HG03432 (cell line): ENCODE data around the gene CFAP65.

Source experiments
- ATAC-seq: cut with Tn5 transposase; IDR thresholded peaks from one replicate; pipeline ENCODE4 v1.9.1; 2021; ENCODE audit warnings: mild to moderate bottlenecking, moderate library complexity; ENCODE audit not compliant: unreplicated experiment

Gene CFAP65

DNA sequence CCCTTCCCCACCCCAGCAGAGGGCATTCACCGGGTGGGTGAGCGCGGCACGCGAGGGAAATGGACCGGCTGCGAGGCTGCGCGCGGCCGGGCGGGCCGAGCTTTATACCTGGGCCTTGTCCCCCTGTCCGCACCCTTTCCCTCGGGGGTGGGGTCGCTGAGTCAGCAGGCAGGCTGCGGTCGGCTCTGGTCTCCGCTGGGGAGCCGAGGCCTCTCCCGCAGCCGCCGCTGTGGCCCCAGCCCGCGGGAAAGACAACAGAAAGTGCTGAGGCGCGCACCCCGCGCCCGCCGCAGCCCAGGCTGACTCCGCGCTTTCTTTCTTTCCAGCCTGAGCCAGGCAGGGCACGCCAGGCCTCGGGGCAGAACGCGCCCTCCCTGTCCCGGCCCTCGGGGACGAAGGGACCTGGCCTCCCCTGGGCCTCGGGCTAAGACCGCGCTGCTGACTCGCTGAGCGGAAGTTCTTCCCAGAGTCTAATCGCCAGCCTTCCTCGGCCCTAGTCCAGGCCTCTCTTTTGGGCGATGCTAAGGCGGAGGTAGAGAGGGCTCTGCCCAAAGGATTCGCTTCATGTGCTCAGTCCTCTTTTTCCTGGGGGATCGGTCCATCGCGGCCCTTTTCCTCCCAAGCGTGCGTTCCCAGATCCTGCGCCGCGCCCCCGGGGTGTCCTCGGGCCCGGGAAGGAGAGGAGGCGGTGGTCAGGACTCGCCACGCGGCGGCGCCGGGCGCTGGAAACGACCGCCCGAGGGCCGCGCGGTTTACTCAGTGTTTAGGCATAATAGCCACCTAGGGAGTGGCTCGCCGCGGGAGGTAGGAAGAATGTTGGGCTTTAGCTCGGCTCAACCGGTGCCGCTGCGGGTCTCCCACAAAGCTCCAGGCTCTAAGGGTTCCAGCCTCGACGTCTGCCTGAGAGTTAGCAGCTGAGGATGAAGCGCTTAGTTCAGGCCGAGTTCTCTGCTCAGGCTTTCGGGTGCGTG is 47.7 kb downstream of the CFAP65 start, which contains the start of gene CRYBA2:
Gene CRYBA2, minus strand, starts transcription at position 78 of the 971 bp plus-strand sequence. CDS start 246 bp downstream, outside the sequence.
- no peak for ATAC-seq

DNA sequence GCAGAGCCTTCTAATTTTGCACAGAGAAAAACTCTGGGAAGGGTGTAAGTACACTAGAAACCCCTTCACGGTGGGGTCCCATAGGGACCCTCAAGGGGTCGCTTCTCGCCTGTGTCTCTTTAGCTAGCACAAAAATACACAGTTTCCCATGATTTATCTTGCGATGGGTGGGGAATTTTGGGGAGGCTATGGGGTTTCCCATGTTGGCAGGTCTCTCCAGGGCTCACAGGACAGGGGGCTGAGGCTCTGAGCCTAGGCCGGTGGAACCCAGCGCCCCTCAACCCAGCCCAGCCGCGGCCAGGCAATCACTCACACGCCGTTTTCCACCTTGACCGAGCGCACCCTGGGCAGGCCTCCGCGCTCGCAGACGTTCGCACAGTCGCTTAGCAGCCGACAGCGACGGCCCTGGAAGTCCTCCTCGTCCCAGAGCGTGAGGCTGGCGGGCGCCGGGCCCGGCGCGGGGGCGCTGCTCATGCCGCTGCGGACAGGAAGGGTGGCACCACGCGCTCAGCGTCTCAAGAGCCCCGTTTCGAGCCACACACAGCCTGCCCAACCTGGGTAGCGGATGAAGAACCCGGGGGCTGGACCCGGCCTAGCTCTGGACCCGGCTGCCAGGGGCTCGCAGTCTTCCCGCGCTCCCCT is 48.5 kb downstream of the CFAP65 start:
- no peak for ATAC-seq

DNA sequence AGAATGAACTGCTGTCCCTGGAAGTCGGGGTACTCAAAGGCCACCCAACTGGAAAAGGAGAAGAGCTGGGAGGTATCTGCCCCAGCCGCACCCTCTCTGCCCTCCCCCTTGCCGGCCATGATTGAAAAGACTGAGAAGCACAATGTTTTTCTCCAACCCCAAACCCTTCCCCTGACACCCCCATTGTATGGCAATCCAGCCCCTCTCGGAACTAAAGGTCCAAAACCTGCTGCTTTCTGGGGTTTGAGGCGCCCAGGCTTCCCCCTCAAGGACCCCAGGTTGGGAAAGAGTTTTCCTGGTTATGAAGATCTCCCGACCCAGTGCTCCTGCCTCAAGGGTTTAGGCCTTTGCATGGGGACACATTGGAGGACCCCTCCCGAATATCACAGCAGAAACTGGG is 49.1 kb downstream of the CFAP65 start:
- ATAC-seq = no peak

DNA sequence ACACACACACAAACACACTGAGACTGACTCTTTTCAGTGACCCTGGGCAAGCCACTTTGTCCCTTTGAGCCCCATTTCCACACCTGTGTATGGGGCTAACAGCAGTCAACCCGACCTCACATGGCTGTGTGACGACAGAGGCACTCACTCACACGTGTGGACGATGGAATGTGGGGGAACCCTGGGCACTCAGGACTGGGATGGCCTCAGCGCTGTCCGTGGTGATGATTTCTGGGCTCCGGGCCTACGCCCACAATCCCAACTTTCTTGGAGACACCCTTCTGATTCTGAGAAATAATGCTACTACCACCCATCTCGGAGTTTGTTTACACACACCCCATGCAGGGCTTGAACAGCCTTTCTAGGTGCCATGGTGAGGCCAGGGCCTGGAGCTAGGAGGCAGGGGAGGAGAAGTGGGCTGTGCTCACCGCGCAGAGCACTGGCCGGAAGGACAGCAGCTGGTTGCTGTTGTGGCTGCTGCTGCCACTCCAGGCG is 49.6 kb downstream of the CFAP65 start:
- ATAC-seq = no peak

DNA sequence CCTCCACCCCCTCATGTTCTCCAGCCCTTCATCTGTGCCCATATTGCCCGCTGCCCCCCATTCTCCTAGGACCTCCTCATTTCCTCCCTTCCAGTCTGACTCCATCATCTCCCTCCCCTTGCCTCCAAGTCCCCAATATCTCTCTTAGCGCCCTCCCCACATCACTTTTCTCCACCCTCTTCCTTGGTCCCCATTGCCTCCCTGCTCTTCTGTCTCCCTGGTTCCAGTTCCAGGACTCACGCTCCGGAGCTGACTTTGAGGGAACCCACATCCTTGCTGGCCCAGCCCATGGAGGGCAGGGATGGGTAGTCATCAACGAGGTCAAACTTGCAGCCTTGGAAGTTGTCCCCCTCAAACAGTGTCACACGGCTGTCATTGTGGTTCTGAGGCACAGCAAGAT is 50.7 kb downstream of the CFAP65 start:
- ATAC-seq = no peak

DNA sequence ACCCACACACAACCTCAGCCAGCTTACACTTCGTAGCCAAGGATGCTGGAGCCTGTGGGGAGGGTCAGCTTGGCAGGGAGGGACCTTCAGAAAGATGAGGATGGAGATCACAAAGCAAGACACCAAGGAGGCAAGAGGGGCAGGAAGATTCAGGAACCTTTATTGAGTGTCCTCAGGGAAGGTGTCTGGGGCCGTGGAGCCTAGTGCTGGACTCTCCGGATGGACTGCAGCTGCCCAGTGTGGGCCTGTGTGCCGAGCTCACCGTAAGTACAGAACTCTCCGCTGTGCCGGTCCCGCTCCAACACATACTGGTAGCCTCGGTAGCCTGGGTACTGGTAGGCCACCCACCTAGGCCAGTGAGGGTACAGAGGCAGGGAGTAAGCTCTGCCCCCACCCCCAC is 51.3 kb downstream of the CFAP65 start:
- ATAC-seq = no peak

DNA sequence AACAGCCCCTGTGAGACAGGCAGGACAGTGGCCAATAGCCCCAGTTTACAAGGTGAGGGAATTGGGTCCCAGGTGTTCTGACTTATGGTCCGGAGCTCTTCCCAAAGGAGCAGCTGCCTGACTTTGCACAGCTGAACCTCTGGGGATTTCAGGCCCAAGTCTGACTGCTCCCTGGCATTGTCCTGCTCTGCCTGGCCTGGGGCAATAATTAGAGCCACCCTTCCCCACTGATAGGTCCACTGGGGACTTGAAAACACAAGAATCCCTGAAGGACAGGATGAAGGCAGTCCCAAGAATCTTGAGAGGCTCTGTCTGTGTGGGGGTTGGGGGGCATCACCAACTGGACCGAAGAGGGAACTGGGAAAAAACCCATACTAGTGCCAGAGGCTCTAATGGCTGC is 52.7 kb downstream of the CFAP65 start:
- ATAC-seq = no peak

DNA sequence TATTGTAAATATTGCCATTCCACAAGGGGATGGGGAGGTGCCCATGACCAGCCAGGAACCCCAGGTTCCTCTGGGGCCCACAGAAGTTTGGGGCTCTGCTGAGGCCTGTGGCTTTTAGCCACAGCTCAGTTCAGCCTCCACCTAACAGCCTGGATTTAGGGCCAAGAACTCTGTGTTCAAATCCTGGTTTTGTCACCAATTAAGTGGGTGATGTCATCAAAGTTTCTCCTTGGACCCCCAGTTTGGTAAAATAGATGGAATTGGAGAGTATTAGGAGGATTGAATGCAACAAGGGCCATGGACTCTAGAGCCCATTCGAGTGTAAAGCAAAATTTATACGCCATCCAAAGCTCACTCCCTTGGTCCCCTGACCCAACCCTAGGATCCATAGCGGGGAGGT is 53.2 kb downstream of the CFAP65 start:
- no peak for ATAC-seq

DNA sequence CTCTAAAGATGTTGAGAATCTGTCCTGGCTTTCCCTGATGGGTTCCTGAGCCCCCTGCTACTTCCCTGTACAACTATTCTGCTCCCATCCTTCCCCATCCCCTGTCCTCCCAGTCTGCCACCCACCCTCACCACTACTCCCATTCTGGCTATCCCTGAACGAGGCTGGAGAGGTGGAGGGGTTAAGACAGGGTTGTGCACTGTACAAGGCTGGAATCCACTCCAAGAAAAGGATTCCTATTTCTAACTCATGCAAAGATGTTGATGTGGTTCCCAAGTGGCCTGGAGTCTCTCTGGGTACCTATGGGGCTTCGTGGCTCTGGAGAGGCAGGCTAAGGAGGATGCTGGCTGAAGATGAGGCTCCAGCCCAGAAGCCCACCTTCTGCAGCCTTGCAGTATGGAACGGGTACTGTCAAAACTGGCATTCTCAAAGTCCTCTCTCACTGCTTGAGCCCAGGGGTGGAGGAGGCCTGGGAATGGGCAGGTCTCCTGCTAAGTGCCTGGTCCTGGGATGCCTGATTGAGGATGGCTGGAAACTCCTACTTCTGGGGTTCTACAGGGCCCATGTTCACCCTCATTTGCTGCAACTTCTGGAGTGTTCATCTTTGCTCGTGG is 55.1 kb downstream of the CFAP65 start:
- ATAC-seq = no peak

DNA sequence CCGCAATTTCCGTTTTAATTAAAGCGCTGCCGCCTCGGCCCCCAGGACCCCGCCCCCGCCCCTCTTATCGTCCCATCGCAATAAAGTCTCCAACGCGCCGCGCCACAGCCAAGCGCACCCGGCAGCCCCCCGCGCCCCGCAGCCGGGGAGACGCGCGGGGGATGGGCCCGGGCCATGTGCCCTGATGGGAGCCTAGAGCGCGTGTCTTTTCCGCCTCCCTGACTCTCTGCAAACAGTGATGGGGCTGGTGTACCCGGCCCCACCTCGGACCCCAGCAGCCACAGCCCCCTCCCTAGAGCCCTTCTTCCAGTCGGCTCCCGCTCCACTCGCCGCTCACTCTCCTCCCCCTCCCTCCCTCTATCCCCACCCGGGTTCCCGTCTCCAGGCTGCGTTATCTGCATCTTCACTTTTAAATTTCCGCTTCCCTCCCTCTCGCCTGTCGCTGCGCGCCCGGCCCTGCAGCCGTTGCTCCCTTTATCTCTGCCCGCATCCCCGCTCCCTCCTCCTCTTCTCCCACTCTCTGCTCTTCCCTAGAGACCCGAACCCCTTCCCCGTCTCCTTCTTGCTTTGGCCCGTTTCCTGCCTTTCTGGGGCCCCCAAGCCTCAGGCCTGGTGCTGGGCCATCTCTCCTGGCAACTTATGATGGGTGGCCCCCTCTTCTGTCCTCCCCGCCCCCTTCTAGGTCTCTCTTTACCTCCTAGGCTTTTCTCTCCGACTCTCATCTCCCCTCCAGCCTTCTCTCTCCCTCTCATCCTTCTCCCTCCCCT is 55.8 kb downstream of the CFAP65 start:
- ATAC-seq = no peak

DNA sequence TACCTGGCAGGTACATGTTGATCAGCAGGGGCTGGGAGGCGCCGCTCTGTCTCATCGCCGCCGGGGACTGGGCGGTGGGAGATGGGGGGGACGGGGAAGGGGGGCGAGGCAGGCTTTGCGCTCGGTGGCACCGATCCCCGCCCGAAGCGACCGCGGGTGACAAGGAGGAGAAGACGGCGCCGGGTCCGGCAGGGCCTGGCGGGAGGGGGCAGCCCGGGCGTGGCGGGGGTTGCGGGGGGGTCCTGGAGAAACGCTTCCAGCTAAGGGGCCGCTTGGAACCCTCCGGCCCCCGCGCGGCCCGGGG is 56.3 kb downstream of the CFAP65 start, which contains the start of gene FEV:
Gene FEV, minus strand, starts transcription at position 164 of the 304 bp plus-strand sequence. Its CDS starts 109 bp downstream, at position 55.
- ATAC-seq = no peak

DNA sequence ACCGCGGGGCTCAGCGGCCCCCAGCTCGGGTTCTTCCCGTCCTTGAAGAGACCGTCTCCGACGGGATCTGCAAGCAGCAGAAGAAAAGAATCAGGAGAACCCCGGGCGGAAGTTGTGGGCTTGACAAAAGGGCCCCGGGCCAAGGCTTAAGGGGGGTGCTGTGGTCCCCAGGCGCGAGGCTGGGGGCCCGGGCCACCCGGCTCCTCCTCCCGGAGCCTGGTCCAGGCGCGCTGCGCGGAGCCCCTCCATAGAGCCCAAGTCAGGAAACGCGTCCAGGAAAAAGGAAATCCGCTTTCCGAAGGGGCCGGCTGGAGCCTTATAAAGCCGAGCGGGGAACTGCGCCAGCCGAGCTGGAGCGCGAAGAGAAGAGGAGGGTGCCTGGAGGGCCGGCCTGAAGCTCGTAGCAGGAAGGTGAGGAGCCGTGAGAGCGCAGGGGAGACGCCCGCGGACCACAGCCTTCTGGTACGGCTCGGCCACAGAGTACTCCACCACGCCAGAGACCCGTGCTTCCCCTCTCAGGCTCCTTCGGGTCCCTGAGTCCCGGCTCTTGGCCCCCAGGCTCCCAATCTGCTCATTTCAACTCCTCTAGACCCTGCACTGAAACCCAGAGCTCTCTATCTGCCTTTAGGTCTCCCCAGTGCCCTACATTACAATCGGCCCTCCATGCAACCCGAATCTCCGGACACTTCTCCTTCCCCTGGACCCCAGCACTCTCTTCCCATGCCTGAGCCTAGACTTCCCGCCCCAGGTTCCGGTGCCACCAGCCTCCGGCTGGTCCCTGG is 56.9 kb downstream of the CFAP65 start:
- no peak for ATAC-seq

DNA sequence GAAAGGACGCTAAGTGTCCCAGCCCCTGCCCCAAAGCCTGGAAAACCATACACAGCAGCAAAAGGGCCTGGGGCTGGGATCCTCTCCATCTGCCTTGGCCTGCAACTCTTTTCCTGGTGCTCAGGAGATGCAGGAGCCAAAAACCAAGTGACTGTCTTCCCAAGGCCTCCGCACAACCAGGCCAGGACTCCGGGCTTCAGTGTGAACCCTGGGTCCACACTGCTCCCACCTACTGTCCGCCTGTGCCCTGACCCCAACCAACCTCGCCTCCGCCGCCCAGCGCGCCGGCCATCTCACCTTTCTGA is 57.4 kb downstream of the CFAP65 start:
- no peak for ATAC-seq

DNA sequence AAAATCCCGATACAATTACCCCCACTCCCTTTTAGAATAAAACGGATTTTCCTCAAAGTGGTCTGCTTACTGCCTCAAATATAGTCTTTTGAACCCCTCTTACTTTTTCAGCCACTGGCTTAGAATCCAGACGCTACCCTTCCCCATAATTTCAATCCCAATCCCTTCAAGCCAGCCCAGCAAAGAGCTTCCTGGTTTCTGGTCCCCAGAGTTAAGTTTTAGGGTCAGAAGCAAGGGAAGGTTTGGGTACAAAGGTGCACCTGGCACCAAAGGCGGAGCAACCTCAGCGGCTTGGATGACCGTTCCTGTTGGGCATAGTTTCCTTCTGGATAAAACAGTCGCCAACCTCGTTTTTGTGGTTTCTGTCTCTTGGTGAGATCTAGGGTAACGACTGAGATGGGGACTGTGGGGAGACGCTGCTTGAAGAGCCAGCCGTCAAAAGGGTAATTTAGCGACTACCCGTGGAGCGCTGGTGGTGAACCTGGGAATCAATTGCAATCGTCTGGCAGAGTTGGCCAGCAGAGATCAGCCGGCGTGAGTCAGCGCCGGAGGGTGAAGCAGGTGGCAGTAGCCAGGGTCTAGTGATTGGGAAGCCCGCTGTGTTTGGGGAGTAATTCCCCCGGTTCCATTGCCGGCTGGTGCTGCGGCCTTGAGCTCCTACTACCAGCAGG is 57.9 kb downstream of the CFAP65 start:
- ATAC-seq = no peak

DNA sequence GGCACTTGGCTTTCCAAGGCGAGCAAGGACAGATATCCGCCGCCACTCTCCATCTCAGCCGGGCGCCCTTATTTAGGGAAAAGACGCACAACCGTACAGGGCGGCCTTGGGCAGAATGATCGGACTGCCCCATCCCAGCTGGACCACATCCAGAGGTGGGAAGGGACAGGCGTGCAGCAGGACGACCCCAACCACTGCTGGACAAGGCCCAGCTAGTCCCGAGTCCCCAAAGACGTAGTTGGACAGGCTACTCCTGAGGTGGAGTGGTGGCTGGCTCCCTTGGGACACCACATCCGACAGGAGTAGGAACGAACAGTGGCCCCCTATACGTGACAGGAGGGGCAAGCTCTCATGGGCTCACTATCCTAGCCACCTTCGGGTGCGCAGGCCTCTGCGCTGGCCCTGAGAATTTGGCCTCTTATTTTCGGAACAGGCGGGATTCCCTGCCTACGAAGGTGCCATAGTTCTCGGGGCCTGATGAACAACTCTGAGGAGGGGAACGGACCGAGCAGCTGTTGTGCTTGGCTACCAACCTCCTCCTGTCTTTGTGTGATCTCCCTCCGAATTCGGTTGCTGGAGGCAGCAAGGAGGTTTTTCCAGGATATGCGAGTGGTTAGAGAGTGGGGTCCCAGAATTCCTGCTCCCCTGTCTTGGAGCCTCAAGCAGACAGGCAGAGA is 58.6 kb downstream of the CFAP65 start:
- ATAC-seq = no peak

DNA sequence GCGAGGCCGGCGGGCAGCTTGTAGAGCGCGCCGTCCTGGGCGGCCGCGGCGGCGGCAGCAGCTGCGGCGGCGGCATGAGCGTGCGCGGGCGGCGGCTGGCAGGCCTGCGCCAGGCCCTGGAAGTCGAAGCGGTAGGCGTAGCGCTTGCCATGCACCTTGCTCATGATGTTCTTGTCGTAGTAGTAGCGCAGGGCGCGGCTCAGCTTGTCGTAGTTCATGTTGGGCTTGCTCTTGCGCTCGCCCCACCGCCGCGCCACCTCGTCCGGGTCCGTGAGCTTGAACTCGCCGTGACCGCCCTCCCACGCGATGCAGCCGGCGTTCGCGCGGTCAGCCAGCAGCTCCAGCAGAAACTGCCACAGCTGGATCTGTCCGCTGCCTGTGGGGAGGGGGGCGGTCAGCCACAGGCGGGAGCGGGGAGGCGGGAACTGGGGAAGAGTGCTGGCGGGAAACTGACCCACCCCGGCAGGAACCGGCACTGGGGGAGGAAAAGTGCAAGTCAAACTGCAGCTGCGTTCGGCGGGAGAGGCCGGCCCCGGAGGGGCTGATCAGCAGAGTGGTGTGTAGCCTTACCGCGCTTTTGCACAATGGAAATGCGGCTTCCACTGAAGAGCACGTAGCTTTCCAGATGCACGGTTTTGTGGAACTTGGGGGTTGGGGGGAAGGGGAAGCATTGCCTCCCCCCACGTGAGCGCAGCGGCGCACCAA is 59.3 kb downstream of the CFAP65 start:
- ATAC-seq = no peak

DNA sequence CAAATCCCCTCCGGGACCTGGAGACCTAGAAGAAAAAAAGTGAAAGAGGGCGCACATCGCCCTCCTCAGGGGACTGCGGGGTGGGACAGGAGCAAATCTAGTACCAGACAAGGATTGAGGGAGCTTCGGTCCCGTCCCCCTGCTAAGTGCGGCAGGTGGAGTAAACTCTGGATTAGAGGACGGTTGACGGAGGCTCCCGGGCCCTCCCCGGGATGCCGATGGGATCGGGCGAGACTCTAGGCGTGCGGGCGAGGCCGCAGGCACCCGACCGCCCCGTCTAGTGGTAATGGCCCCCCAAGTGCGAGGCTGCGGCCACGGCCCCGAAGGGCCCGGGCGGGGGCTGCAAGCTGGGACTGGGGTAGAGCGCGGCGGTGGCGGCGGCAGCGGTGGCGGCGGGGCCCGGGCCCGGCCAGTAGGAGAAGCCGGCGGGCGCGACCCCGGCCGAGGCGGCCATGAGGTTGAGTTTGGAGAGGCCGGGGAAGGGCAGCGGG is 59.9 kb downstream of the CFAP65 start:
- no peak for ATAC-seq

DNA sequence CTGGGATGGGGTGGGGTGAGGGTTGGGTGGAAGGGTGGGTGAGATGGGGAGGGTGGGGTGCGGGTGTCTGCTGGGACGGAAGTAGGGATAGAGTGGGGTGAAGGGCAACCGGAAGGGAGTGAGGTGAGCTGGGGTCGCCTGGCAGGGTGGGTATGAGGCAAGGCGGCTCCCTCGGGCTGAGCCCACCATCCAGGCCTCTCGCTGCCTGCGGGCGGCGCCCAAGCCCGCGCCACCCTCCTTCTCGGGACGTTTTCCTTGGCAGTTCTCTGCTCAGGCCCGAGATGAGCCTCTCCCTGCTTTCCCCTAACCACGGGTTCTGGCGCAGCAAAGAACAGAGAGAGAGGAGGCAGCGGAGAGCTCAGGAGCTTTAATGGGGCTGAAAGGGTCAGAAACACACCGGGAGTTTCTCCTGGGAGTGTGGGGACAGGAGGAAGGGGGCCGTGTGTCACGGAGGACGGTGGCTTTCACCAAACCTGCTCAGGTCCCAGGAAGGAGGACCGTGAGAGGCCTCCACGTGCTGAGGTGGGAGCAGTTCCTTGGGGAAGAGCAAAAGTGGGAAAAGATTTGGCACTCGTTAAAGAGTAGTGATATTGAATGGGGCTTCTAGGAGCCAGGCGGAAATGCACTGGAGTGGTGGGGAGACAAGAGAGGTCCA is 60.5 kb downstream of the CFAP65 start:
- ATAC-seq = no peak
